AG04450 (cell line): Measurements from ENCODE around the gene DYNC1I1. TPM values are rescaled to one million over a fixed set of nuclear protein-coding genes. Genes with fewer than 3 reads are reported as not detected.

Experiments
- CTCF ChIA-PET: fragments of 300-600, 350-600 bp; formaldehyde crosslinking; extraction: SDS; loops from one replicate; lab custom pipeline; 2022; ENCODE audit warnings: antibody characterized with exemption, inconsistent platforms; lab: Charles Lee
- POLR2A ChIA-PET: fragments of 350-600 bp; formaldehyde crosslinking; extraction: SDS; loops from one replicate; lab custom pipeline; 2021; ENCODE audit warnings: antibody characterized with exemption, inconsistent platforms; lab: Yijun Ruan, JAX
- DNase-seq: peaks from one replicate; pipeline ENCODE4 v3.0.0-alpha.2; 2011; ENCODE audit warnings: low read depth, low spot score
- H3K27ac ChIP-seq: one replicate; pipeline ENCODE4 v1.5.1; 2012; ENCODE audit warnings: low read depth, low read length, control low read depth
- H3K27me3 ChIP-seq: one replicate; pipeline ENCODE4 v1.6.0; 2012; ENCODE audit warnings: low read length; ENCODE audit not compliant: control insufficient read depth, insufficient read depth
- H3K4me3 ChIP-seq: 2 replicates; pipeline ENCODE4 v1.5.1; 2011; ENCODE audit warnings: mild to moderate bottlenecking, low read depth, low read length, control low read depth
- H3K9me3 ChIP-seq: 2 replicates; pipeline ENCODE4 v1.5.1; 2012; ENCODE audit warnings: low read length; ENCODE audit not compliant: control insufficient read depth, insufficient read depth
- CTCF ChIP-seq: IDR thresholded peaks from 2 replicates; pipeline ENCODE4 v1.5.1; 2011; ENCODE audit warnings: low read depth, low read length, control low read depth, inconsistent platforms
- polyA plus RNA-seq: library from polyadenylated mRNA; depleted of rRNA; stranded (reverse); fragments of >200 nt; gene quantifications from 2 replicates; pipeline ENCODE4 v1.2.3, GENCODE V29; 2011

DYNC1I1 gene
- polyA plus RNA-seq, 1 experiment, result 0.06 TPM

GRCh38 chr7:95908499-95908898 lies 136.1 kb downstream of the DYNC1I1 start:
- CTCF ChIA-PET, result interaction anchor here (0.9 to 1.7 kb wide), 2 partner anchors 8 to 1119 kb away, joined by 6 to 7 read pairs; no protein-coding TSS in a partner anchor
- no peak for TF ChIP-seq CTCF
- H3K27ac ChIP-seq, result no peak overlapping the region

GRCh38 chr7:95910341-95910740 lies 138.0 kb downstream of the DYNC1I1 start:
- no peak for DNase-seq
- POLR2A ChIA-PET, result no interaction called here
- Histone ChIP-seq H3K4me3 (no peak overlapping the region), H3K27me3 (no peaks in the 10 kb centered on the region), H3K9me3 (no peaks in the 10 kb centered on the region), H3K27ac (no peak overlapping the region)
- no peak for TF ChIP-seq CTCF
- CTCF ChIA-PET, result no interaction called here

More at GRCh38 chr7:95908499-95908898, 136.1 kb downstream of the DYNC1I1 start:
- H3K27me3 ChIP-seq, result no peaks in the 10 kb centered on the region
- H3K4me3 ChIP-seq, result no peak overlapping the region
- H3K9me3 ChIP-seq, result no peaks in the 10 kb centered on the region
- POLR2A ChIA-PET, result no interaction called here
- no peak for DNase-seq

DNA sequence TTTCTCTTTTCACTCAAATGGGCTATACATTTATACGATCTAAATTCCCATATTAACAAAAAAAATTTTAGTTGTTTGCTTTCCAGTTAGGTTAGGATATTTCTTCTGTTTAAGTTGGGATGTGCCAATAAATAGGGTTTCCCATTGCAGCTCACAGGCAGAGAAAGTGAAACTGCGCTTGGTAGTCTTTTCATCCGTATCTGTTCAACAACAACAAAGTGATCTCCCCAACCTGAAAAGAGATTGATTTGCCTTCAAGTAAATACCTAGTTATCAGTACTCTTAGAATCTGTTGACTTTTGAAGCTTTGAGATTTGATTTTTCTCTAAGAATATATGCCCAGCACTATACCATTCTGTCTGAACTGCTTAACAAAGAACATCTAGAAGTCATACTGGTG lies 143.4 kb downstream of the DYNC1I1 start:
- CTCF ChIA-PET, result interaction anchor here (0.6 to 8.2 kb wide), 30 partner anchors 8 to 1929 kb away, joined by 3 to 156 read pairs (median 4); partner anchors contain the start of gene DLX5
- no peak overlapping the region for H3K27ac ChIP-seq
- no peak overlapping the region for H3K4me3 ChIP-seq
- POLR2A ChIA-PET, result no interaction called here
- no peak for DNase-seq
- H3K27me3 ChIP-seq, result no peaks in the 10 kb centered on the region
- H3K9me3 ChIP-seq, result no peaks in the 10 kb centered on the region
- no peak for TF ChIP-seq CTCF

GRCh38 chr7:95916573-95917297 lies 144.4 kb downstream of the DYNC1I1 start:
- Histone ChIP-seq H3K4me3 (no peak overlapping the region), H3K27ac (no peak overlapping the region), H3K27me3 (no peaks in the 10 kb centered on the region), H3K9me3 (no peaks in the 10 kb centered on the region)
- peak; percentile 42 for DNase-seq
- TF ChIP-seq CTCF, result peak; percentile 93
- ChIA-PET CTCF (interaction anchor here (0.6 to 8.2 kb wide), 29 partner anchors 9 to 1929 kb away, joined by 3 to 156 read pairs (median 4); partner anchors contain the start of gene DLX5), POLR2A (no interaction called here)

DNA sequence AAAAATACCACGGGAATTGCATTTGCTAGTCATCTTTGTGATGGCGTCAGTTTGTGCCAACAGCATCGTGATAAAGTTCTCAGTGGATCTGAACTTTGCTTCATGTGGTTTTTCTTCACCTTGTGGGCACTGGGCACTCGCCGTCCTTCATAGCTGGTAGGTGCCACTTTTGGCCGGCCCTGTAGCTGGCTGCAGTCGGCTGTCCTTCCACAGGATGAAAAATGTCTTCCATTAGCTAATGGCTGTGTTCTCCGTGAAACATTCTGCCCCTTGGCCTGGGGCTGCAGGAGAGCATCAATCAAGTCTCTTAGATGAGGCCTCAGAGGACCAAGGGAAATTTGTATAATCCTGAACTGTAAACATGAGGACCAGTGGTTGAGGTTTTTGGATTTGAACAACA lies 145.3 kb downstream of the DYNC1I1 start:
- no peak overlapping the region for H3K4me3 ChIP-seq
- no peaks in the 10 kb centered on the region for H3K9me3 ChIP-seq
- DNase-seq, result no peak
- ChIA-PET CTCF (interaction anchor here (0.6 to 8.2 kb wide), 8 partner anchors 8 to 1918 kb away, joined by 3 to 156 read pairs (median 9); no protein-coding TSS in a partner anchor), POLR2A (no interaction called here)
- TF ChIP-seq CTCF, result no peak
- H3K27me3 ChIP-seq, result no peaks in the 10 kb centered on the region
- no peak overlapping the region for H3K27ac ChIP-seq
